Left renal cortex interstitium (tissue), 4 donors: ENCODE data around the gene EFCAB8. TPM values are rescaled to one million over a fixed set of nuclear protein-coding genes. Genes with fewer than 3 reads are reported as not detected.
"Not testable (repeated sequence)": the region's sequence is repeated elsewhere in the genome, so short reads cannot be mapped to it uniquely, and the experiment has no call there.

Experiments used
- DNase-seq, 4 donors: peaks; one replicate each; pipeline ENCODE4 v3.0.0-alpha.2; 2013; ENCODE audit warnings: low read depth in 4 of 4, low spot score in 2 of 4, missing footprints in 1 of 4
- polyA plus RNA-seq, 4 donors: library from polyadenylated mRNA; unstranded; fragments of 120-200 nt; gene quantifications; one replicate each; pipeline ENCODE4 v1.2.1, GENCODE V29; 2013; ENCODE audit not compliant: insufficient read length in 4 of 4

EFCAB8 gene
- polyA plus RNA-seq, 4 donors, result 0.06 to 0.13 (median 0.08) TPM; not detected in 1

DNA sequence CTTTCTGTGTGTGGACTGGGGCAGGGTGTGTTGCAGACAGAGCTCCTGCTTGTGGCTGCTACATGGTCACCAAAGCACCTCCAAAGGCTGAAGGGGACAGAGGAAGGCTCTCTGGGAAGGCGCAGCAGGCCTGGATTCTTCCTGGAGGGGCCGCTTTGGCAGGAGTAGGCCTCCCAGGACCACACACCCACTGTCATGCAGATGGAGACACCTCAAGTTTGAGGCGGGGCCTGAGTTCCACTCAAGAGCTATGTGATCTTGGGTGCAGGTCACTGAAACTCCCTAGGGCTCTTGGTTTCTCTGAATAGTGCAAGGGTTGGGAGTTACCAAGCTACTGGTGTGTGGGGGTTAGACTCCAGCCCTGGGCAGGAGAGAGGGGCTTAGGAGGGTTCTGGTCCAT lies 27.9 kb downstream of the EFCAB8 start:
- DNase-seq, result no peak

DNA sequence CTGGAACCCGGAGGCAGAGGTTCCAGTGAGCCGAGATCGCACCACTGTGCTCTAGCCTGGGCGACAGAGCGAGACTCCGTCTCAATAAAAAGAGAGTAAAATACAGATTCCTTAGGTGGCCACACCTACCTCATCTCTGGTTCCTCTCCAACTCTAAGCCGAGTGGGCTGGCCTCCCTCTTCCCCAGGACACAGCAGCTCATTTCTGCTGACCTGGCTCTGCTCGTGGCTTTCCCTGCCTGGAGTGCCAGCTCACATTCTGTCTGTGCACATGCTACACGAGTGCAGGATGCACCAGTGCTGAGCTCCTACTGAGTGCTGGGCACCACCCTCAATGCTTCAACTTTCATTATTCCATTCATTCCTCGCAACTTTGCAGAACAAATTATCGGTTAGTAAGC lies 28.8 kb downstream of the EFCAB8 start:
- DNase-seq, result no peak

DNA sequence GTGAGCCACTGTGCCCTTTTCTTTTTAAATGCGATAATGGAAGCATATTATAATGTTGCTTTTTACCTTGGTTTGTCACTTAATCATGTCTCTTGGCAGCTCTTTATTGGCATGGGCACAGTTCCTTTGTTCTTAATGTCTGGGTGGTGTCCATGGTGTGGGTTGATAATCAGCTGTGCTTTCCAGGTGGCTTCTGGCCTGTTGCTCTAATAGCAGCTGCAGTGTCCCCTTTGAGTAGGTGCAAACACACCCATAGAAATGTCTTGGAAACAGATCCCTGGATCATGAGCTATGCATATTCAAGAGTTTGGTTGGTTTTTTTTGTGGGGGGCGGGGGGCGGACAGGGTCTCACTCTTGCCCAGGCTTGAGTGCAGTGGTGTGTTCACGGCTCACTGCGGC lies 29.9 kb downstream of the EFCAB8 start:
- no peak for DNase-seq

DNA sequence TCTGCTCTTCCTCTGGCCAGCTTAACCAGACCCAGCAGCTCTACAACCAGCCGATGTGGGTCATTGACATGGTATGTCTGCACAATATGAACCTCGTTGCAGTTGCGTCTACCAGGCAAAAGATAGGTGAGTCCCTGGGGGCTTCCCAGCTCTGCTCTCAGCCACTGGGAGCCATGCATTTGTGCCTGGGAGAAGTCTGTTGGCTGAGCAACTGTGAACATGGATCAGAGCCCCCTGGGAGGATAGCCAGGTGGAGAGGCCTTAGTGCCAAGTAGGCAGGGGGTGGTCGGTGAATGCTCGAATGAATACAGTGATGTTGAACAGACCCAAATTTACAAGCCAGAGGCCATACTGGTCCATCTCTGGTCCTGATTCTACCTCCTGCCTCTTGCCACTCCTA lies 30.6 kb downstream of the EFCAB8 start:
- DNase-seq, result no peak

DNA sequence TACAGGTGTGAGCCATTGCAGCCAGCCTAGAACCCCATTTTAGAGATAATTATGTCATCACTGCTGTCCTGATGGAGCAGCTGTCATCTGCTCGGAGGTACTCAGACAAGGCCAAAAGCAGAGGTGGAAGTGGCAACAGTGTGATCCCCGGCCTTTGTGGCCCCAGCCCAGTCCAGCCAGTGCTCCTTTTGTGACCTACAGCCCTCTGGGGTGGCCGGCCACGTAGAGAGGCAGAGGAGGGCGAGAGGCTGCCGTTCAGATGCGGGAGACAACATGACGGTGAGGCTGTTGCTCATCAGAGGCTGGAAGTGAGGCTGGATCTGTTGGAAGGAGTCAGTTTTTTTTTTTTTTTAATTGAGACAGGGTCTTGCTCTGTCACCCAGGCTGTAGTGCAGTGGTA lies 32.8 kb downstream of the EFCAB8 start:
- no peak for DNase-seq

DNA sequence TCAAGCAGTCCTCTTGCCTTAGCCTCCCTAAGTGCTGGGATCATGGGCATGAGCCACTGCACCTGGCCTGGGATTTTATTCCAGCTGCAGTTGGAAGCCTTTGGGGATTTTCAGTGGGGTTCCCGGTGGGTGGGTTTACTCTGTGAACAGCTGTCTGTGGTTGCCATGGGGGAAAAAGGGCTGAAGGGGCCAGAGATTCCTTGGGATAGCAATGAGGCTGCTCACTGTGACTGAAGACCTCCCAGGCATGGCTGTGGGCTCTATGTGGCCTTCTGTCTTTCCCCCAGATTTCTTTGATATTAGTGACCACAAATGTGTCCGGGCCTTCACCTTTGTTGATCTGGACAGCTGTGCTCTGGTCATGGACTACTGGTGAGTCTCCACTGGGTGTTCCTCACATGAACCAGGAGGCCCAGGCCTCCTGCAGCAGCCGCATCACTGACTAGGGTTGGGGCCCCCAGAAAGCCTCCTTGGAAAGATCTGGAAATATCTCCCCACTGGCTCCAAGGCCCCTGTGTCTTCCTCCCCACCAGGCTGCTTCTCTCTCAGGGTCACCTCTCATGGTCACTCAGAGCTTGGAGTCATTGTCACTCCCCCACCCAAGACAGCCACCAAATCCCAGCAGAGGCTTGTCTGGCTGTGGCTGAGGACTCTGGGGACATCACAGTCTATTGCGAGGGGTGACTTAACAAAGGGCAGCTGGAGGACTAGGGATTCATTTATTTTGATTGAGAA lies 33.4 kb downstream of the EFCAB8 start:
- no peak for DNase-seq

DNA sequence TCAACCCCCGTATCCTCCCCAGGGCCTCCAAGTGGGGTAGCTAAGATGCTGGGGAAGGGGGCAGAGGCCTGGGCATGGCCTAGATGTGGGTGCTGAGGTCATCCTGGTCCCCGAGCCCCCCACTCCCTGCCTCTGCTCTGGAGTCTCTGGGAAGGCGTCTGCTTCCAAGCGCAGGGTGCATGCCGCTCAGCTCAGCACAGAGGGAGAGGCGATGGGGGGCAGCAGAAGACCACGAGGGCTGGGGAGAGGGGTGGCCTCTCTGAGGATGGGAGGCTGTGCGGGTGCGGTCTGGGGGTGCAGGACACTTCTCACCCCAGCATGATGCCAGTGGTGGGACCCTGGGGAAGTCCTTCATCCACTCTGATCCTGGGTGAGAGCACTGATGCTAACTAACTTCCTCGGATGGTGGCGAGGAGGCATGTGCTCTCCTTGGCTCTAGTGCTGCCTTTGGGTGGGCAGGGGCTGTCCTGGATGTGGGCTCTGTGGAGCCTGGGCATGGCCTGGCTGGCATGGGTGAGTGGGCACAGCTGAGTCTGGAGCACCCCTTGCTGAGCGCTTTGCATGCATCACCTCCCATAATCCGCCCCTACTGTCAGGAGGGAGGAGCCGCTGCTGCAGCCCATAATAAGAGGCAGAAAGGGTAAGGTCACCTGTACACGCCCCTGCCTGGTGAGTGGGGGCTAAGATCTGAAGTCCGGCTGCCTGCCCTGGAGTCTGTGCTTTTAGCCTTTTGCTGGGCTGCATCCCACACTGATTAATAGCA lies 34.7 kb downstream of the EFCAB8 start:
- no peak for DNase-seq

DNA sequence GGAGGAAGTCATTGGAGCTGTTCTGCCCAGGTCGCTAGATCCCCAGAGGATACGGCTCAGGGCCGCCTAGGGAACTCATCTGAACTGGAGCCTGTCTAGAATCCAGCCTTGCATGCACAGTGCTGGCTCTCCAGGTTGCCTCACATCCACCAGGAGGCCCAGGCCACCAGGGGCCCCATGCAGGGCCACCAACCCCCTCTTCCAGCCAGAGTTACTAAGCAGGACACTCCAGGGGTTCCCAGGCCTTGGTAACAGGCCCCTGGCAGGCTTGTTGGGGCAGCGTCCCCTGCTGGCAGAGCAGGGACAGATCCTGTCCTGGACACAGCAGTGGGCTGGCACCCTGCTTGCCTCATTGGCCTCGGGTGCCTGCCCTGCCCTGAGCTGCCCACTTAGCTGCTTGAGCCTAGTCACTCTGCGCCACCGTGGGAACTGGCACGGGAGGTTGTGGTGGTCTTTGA lies 35.3 kb downstream of the EFCAB8 start:
- DNase-seq, result no peak

DNA sequence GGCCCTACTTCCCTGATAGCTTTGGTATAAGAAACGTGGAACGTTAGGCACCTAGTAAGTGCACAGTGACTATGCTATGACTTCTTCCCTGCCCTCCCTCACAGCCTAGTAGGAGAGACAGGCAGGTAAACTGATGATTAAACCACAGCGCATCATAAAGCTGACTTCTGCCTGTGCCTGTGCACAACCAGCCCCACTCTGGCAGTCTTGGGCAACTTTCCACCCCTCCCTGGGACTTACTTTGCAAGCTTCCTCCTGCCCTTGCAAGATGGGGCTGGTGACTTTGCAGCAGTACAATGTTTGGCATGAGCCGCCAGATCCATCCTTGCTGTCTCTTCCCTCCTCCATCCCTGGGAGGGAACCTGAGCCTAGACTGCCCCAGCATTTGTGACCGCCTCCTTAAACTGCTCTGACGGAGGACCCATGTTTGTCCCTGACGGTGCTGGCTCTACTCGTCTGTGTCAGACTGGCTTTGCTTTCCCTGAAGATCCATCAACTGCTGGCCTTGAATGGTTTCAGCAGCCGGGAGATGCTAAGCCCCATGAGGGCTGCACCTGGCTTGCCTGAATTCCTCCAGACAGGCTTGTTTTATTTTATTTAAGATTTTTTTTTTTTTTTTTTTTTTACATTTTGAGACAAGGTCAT lies 36.1 kb downstream of the EFCAB8 start:
- DNase-seq, result no peak

DNA sequence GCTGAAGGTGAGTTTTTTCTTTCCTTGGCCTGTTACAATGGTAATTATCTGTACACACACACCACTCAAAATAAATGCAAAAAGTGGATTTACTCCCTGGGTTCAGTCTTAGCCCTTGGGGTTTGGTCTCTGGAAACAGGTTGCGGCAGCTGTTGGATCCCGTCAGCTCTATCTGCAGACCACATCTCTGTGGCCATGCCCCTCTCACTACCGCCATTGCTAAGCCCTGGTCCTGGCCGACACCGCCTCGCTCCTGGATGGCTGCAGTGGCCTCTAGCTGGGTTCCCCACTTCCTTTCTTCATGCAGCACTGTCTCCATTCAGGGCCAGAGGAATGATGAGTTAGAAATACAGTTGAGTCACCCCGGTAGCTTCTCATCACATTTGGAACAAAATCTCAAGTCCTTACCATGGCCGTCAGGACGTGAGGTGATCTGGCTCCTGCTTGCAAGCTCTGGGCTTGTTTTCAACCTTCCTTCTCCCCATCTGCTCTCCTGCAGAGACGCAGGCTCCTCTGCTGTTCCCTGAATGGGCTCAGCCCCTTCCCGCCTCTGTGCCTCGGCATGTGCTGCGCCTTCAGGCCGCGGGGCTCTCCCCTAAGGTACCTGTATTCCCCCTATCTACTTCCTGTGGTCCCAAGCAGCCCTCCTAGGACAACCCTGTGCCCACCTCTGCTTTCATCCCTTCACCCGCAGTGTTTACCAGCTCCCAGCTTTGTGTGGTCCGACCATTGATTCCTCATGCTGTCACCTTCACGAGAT lies 38.0 kb downstream of the EFCAB8 start:
- no peak for DNase-seq

DNA sequence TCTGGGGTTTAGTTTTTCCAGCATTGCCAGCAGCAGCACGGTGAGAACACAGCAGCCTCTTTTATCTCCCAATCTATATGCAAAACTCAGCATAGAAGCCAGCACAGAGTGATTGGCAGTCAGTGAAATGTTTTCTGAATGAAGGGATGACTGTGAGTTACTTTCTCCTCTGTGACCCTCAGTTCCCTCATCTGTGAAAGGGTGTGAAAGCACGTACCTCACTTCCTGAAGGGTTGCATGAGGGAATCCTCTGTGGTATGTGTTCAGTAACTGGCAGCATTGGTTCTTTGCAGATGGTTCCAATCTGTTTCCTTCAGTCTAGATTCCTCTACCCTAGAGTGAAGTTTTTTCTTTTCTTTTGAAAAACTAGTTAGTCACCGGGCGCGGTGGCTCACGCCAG lies 40.0 kb downstream of the EFCAB8 start:
- DNase-seq, result no peak

DNA sequence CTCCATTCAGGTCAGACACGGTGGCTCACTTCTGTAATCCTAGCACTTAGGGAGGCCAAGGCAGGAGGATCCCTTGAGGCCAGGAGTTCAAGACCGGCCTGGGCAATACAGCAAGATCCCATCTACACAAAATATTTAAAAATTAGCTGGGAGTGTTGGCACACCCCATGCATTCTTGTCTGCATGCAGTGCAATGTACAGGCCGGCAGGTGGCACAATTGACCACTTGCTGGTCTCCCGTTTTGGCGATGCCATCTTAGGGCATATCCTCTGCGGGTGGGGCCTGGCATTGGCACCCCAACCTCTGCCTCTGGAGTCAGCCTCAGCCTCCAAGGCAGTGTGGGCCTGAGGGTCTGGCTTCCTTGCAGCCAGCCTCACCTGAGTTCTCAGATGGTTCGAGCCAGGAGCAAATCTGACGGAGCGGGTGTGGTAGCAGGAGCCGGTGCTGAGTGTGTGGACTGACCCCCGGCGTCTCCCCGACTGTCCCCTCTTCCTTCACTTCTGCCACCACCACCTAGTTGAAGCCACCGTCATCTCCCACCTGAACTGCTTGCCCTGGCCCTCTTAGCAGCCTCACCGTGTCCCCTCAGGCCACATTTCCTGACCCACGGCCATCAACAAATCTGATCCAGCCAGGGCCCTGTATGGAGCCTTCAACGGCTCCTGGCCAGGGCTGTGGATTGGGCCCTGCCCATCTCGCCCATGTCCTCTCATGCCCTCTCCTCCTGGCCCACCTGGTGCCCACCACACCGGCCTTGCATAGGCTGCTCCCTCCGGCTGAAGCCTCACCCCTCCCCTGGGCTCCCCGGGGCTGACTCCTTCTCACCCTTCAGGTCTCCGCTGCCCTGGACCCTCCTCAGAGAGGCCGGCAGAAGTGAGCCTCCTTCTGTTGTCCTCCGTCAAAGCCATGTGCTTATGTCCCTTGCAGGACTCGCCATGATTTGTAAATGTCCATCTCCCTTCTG lies 44.0 kb downstream of the EFCAB8 start:
- DNase-seq, result no peak

DNA sequence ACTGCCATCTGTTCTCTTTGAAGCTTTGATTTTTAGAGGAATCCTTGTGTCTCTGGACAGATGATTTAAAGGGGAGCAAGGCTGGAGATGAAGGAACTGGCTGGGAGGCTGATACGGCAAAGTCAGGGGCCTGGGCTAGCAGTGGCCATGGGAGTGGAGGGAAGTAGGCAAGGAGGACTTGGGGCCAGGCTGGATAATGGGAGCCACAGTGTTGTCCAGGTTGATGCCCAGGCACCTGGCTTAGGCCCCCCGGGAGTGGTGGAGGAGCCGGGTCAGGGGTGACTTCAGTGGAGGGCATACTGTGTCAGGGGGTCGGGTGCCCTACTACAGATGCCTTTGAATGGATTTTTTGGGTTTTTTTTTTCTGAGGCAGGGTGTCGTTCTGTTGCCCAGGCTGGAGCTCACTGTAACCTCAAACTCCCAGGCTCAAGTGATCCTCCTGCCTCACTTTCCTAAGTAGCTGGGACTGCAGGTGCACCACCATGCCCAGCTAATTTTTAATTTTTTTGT lies 45.0 kb downstream of the EFCAB8 start:
- no peak for DNase-seq

DNA sequence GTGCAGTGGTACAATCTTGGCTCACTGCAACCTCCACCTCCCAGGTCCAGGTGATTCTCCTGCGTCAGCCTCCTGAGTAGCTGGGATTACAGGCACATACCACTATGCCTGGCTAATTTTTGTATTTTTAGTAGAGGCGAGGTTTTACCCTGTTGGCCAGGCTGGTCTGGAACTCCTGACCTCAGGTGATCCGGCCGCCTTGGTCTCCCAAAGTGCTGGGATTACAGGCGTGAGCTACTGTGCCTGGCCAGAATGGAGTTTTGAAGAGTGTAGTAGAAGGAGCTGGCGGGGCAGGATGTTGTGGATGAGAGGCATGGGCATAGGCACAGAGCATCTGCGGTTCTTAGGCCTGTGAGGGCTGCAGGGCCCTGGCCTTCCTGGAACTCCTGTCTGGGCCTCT lies 46.0 kb downstream of the EFCAB8 start:
- DNase-seq, result not testable (repeated sequence)

DNA sequence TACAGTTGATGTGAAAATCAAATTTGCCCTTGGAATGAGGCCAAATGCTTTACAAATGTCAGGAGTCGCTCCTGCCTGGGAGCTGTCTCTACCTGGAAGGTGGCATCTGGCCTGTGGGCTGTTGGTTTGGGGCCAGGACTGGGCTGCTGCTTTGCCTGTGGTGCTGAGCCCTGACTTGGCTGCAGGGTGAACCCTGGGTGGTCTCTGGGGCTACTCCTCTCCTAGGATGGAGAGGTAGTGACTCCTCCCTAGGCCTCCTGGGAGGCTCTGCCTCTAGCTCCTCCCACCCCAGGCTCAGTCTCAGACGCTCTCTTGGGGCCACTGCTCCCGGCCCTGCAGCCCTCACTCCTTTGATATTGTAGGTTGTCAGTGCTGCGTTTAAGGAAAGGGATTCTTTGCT lies 47.5 kb downstream of the EFCAB8 start:
- no peak for DNase-seq

DNA sequence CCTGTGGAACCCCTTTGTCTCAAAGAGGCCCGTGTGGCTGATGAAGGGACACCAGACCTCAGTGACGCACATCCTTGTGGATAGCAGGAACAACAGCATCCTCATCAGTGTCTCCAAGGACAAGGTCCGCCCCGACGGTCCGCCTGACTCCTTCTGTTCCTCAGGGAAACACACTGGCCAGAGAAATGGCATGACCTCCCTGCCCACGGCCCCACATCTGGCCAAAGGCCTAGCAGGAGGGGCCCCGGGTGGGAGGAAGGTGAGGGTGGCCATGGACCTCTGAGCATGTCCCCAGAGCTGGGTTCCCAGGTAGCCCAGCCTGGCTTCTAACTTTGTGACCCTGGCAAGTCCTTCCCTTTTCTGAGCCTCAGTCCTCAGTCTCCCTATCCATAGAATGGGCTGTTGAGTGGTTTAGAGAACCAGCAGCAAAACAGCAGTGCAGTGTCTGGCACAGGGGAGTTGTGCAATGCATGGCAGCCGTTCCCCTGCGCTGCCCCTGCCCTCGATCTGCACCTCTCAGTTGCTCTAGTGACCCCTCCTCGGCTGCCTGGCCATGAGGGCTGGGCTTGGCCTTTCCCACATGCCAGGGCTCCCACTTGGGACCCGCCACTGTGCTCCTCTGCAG lies 48.3 kb downstream of the EFCAB8 start:
- no peak for DNase-seq

DNA sequence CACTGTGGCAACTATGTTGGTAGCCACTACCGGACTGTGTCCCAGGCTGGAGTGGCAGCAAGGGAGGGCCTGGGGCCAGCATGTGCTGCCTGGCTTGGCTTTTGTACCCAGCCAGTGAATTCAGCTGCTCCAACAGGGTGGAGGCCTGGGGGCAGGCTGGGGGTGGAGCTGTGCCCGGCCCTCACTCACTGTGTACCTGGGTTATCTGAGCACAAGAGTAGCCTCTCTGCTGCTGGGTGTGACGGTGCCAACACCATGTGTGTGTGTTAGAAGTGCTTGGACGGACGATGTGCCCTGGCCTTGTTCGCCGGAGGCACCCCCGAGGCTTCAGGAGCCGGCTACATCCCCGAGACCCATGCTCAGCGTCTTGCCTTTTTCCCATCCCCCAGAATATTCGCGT lies 49.2 kb downstream of the EFCAB8 start:
- no peak for DNase-seq

DNA sequence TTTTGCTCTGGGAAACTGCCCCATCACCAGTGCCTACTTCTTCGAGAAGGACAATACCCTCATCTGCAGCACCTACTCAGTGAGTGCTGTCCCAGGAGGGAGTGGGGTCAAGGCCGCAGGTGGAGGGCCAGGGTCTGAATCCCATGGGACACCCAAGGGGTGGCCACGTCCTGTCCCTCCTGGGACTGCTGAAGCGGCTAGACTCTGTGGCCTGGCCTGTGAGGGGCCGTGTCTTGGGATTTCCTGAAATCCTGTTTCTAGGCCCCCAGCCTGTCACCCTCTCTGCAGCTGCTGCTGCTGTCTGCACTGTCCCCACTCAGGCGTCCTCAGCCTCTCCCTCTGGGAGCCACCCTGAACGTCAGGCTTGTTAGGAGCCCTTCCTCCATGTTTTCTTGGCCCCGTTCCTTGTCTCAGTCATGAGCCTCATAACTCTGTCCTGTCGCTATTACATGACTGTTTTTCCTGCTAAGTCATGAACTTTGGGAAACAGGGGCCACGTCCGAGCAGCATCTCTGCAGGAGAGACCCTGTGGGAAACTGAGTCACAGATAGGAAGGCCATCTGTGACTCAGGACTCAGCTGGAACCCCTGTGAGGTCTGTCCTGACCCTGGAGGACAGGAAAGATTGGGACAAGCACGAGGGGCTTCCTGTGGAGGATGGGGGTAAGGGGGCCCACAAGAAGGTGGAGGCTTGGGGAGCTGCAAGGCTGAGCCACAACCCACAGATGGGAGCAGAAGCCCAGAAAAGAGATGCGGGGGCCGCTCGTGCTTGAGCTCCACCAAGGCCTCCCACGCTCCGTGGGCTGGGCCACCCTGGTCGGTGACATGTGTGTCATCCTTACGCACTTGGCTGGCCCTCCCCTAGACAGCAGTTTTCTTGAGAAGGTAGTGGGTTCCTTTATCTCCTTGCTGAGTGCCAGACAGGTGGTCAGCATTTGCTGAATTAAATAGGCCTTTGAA lies 49.9 kb downstream of the EFCAB8 start:
- DNase-seq, result no peak
